NCI-H2227 (cell line): ENCODE data around the gene C2orf49.

Experiments
- DNase-seq: peaks from one replicate; lab custom pipeline; 2025; ENCODE audit not compliant: unreplicated experiment; lab: John Stamatoyannopoulos, UW

The C2orf49 gene

GRCh38 chr2:105358593-105358992, 21.3 kb downstream of the C2orf49 start:
- no peak for DNase-seq

DNA sequence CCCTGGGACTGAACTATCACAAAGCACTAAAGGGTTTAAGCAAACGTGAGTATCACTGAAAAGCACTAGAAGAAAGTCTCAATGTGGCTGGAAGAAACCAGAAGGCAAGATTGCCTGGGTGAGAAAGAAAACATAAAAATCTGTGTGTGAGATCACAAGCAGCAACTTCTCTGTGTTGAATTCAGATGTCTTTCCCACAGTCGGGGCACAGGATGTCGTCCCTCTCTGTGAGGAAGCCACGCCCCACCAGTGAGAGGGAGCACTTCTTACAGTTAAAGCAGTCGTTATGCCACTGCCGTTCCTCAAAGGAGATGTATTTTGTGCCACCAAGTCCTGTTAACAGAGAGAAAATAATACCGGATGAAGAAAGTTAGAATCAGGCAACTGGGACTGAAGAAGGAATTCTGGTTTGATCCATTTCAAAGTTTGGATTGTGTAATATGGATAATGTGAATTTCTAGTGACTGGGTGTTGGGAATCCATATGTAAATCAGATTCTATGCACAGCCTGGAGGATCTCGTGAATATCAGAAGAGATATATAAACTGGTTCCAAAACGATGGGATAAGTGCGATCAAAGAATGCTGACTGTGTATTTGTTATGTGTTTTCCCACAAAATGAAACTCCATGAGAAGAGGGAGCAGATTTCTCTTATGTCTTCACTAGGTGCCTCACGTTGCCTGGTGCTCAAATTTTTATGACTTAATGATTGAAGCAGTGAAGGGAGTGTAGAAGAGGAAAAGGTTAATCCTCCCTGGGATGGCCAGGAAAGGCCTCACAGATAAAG, 24.0 kb downstream of the C2orf49 start:
- no peak for DNase-seq

DNA sequence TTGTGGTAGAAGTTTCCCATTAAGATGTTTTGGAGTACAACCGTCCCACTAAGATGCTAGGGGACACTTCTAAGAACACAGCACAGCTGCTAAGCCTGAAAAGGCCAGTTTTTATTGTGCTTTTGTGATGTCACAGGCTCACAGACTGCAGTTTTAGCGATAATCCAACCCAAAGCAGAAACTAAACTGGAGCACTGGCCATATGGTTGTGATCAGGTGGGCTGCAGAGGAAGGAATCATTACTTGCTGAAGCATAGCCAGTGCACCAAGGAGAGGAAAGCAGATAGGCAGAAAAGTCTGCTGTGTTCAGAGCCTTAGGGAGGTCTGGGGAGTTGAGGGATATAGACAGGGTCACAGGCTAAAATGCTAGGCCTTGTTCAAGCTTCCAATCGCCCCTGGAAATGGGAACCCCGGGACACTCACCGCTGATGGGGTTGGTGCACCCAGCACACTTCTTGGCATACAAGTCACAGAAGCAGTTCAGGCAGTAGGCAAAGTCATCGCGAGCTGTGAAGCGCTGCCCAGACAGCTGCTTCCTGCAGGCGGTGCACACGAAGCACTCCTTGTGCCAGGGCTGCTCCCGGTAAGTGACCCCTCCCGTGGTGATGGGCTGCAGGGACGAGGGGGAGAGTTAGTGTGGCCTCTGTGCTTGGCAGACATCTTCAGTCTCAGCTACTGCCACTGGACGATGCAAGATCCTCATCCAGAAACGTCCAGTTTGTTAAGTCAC, 25.7 kb downstream of the C2orf49 start:
- DNase-seq: no peak

DNA sequence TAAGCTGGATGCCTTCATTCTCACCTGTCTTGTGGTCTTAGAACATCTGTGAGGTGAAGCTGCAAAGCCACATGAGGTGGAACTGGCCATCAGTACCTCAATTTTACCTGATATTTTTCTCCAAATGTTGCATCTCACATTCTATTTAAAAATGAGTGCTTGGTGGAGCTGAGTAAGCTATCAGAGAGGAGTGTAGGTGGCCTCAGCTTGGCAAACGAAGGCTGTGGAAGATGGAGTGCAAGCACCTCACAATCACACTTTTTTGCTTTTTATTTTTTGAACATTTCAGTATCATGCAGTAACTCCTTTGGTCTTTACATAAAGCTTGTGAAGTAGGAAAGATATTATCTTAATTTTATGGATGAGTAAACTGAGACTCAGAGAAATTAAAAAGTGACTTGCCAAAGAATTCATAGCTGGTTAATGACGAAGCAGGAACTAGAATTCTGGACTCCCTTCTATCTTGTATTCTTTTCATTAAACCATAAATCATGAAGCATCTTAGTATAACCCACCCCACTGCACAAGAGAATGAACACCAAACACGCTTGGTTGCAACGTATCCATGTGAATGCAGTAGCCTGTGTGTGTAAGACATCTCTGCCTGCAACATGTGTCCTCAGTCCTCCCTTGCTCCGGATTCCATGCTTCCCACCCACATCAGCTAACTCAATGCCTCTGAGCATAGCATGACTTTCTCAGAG, 27.2 kb downstream of the C2orf49 start:
- DNase-seq: no peak

DNA sequence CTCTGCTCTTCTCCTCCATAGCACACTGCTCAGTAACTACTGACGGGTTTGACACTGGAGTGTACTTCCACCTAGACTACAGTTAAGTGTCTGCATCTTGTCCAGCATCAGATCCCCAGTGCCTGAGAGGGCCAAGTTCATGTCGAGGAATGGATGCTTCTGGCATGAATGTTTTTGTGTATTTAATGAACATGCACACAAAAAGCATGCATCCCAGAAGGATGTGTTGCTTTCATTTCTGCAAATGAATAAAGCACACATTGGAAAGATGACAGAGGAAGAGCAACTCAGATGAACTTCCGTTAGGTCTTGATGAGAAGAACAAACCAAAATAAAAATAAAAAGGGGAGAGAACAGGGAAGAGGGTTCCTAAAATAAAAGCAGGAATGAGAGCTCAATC, 27.9 kb downstream of the C2orf49 start:
- DNase-seq: no peak

DNA sequence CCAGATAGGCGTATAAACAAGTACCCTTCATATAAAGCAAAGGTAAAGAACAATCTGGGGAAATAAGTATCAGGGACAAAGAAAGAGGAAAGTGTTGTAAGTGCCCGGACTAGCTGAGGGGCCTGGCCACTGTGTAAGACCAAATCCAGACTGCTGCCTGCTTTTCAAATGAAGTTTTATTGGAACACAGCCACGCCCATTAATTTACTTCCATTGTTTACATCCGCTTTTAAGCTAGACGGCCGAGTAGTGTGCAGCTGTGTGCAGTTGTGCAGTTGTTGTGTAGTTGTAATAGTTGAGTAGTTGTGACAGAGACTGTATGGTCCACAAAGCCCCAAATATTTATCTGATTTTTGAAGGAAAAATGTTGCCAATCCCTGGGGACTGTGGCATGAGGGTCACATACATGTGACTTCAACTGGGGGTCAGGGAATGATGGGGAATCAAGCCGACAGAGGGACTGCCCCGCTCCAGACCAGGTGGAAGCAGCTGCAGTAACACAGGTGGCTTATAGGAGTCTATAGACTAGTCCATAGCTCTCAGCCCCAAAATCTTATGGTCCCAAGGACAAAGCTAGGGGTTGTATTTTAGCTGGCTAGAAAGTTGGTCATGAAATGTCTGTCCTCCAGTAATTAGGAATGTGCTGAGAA, 31.5 kb downstream of the C2orf49 start:
- no peak for DNase-seq

GRCh38 chr2:105369777-105370690, 32.7 kb downstream of the C2orf49 start:
- peak; percentile 88 for DNase-seq

DNA sequence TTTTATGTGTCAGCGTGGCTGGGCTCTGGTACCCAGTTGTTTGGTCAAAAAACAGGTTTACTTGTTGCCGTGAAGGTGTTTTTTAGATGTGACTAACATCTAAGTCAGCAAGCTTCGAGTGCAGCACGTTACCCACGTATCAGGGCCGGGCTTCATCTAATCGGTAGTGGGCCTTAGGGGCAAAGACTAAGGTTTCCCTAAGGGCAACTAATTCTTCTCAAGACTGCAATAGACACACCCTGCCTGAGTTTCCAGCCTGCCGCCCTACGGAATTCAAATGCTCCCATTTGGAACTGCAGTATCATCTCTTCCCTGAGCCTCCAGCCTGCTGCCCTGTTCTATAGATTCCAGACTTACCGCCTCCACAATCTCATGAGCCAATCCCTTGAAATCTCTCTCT, 33.8 kb downstream of the C2orf49 start:
- no peak for DNase-seq

- no peak for DNase-seq
Measured at GRCh38 chr2:105371810-105372209, 34.5 kb downstream of the C2orf49 start.

GRCh38 chr2:105373344-105373781, 36.0 kb downstream of the C2orf49 start:
- no peak for DNase-seq

- no peak for DNase-seq
Measured at GRCh38 chr2:105373895-105374401, 36.6 kb downstream of the C2orf49 start.

DNA sequence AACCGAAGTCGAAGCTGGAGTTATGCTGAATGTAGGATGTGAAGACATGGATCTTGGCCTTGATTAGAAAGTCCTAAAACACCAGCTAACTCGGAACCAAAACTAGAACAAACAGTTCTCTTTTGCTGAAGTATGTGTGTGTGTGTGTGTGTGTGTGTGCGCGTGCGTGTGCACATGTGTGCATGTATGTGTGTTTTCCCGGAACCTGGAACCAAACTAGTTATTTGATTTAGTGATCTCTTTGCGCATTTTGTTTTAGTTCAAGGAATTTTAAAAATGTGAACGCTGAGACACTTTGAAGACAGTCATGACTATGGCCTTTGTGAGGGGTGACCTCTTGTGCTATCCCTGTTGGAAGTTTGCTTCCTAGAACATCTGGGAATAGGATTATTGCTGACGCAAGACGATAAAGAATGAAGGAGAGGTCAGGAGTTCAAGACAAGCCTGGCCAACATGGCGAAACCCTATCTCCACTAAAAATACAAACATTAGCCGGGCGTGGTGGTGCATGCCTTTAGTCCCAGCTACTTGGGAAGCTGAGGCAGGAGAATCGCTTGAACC, 37.7 kb downstream of the C2orf49 start:
- DNase-seq: no peak

- DNase-seq: no peak
Measured at GRCh38 chr2:105376010-105376409, 38.7 kb downstream of the C2orf49 start.

GRCh38 chr2:105376789-105377240, 39.5 kb downstream of the C2orf49 start:
- DNase-seq: no peak

DNA sequence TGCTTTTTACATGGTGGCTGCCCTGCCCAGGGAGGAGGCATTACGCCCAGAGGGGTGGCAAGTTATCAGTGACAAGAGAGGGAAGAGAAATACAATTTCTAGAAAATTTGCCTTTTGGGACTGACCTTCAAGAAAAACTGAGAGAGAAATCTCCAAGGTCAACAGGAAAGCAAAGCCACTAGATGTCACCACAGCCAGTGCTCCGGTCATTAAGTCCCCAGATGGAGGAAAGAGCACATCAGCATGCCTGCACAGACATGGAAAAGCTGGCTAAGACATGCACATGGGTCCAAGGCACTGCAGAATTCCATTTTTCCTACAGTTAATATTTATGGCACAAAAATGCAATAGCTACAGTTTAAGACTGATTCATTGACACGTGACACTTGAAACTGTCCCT, 40.5 kb downstream of the C2orf49 start:
- DNase-seq: no peak

DNA sequence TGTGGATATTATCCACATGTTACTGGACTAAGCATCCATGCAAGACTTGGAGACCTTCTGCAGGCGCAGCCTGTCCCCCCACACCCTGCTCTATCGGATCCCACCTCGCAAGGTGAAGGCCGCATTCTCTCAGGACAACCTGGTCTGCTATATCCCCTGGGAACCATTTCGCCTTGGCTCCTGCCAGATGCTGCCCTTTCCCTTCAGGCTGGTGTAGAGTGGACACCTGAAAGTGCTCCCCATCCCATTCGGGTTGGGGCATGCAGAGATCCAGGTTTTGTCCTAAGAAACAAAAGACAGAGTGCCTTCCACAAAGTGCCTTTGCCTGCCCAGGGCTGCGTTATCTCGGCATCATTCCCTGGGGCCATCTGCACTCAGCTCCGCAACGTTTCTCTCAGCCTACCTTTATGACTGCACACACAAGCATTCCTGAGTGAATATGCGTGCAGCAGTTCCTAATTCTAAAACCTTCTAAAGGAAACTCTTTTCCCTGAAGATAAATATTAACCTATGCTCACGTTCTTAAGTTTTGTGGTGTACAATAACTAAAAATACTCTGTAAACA, 41.0 kb downstream of the C2orf49 start:
- no peak for DNase-seq

- no peak for DNase-seq
Measured at GRCh38 chr2:105378921-105379383, 41.6 kb downstream of the C2orf49 start.

- DNase-seq: no peak
Measured at GRCh38 chr2:105379741-105380186, 42.4 kb downstream of the C2orf49 start.

DNA sequence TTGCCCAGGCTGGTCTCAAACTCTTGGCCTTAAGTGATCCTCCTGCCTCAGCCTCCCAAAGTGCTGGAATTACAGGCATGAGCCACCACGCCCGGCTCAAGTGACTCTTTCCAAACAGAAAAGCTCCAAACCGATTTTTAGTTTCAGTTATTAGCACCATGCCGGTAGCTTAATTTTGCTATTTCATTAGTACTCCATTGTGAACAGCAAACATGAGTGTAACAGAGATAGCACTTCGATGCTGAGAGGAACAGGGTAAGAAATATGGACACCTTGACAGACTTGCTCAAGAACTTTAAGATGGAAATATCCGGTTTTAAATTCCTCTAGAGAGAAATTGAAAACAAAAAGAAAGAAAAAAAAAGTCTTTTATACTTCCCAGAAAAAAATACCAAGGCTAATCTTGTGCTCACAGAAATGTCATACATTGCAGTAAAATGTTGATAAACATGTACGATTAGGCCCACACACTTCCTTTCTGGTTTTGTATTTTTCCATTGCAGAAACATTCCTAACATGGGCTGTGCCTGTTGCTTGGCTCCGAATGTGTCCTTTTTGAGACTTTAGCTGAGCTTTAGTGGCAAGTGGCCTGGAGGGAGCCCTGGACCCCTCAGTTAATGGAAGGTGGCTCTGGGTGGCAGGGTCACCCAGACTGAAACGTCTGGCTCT, 43.2 kb downstream of the C2orf49 start:
- DNase-seq: no peak
